Measurements from ENCODE around the gene STXBP5. TPM values are rescaled to one million over a fixed set of nuclear protein-coding genes. Genes with fewer than 3 reads are reported as not detected.

Gene STXBP5
- total RNA-seq, 2 donors from 2014 or later = 34.4 to 59.9 TPM

- H3K4me1 ChIP-seq (replicated peaks) = no peaks in the 10 kb centered on the region
- 83% methylated on average over 2 of the region's 2 CpGs for WGBS
- H3K27me3 ChIP-seq (replicated peaks; ENCODE audit: insufficient read depth) = no peaks in the 10 kb centered on the region
- no peak for TF ChIP-seq CTCF (IDR thresholded peaks at IDR 0.05)
- TF ChIP-seq POLR2A (IDR thresholded peaks at IDR 0.05) = no peak
- TF ChIP-seq POLR2AphosphoS5 (IDR thresholded peaks at IDR 0.05) = no peak
- intact Hi-C loops (cut with DNase I) = no loop called here
- H3K36me3 ChIP-seq = no peaks in the 10 kb centered on the region
- H3K27ac ChIP-seq = no peak overlapping the region
- DNase-seq (ENCODE audit: low spot score) = no peak
- H3K9me3 ChIP-seq = no peaks in the 10 kb centered on the region
- H3K4me3 ChIP-seq = no peak overlapping the region
Observed at GRCh38 chr6:147298461-147298860, 94.2 kb downstream of the STXBP5 start.

GRCh38 chr6:147299035-147299434, 94.8 kb downstream of the STXBP5 start:
- Histone ChIP-seq H3K27me3 (replicated peaks; ENCODE audit: insufficient read depth) (no peaks in the 10 kb centered on the region), H3K36me3 (peaks cover 0 to 4% of the 10 kb centered on the region in 2 donors), H3K9me3 (no peaks in the 10 kb centered on the region), H3K4me3 (no peak overlapping the region), H3K4me1 (replicated peaks) (no peaks in the 10 kb centered on the region), H3K27ac (no peak overlapping the region)
- DNase-seq (ENCODE audit: low spot score) = no peak
- intact Hi-C loops (cut with DNase I) = no loop called here
- TF ChIP-seq POLR2AphosphoS5 (IDR thresholded peaks at IDR 0.05) = no peak
- TF ChIP-seq CTCF (IDR thresholded peaks at IDR 0.05) = no peak
- TF ChIP-seq POLR2A (IDR thresholded peaks at IDR 0.05) = no peak
- WGBS = 97% methylated on average over 3 of the region's 3 CpGs

GRCh38 chr6:147301070-147301469, 96.9 kb downstream of the STXBP5 start:
- 100% methylated on average over 1 of the region's 1 CpG for WGBS

GRCh38 chr6:147304016-147304415, 99.8 kb downstream of the STXBP5 start:
- Histone ChIP-seq H3K4me1 (replicated peaks) (no peaks in the 10 kb centered on the region), H3K36me3 (peaks cover 0 to 4% of the 10 kb centered on the region in 2 donors), H3K9me3 (no peaks in the 10 kb centered on the region), H3K4me3 (no peak overlapping the region), H3K27me3 (replicated peaks; ENCODE audit: insufficient read depth) (no peaks in the 10 kb centered on the region), H3K27ac (no peak overlapping the region)
- no peak for DNase-seq (ENCODE audit: low spot score)
- 92% methylated on average over 4 of the region's 4 CpGs for WGBS
- no peak for TF ChIP-seq CTCF (IDR thresholded peaks at IDR 0.05)
- no peak for TF ChIP-seq POLR2AphosphoS5 (IDR thresholded peaks at IDR 0.05)
- no peak for TF ChIP-seq POLR2A (IDR thresholded peaks at IDR 0.05)
- intact Hi-C loops (cut with DNase I) = no loop called here

More at GRCh38 chr6:147301070-147301469, 96.9 kb downstream of the STXBP5 start:
- Histone ChIP-seq H3K9me3 (no peaks in the 10 kb centered on the region), H3K27ac (no peak overlapping the region), H3K4me1 (replicated peaks) (no peaks in the 10 kb centered on the region), H3K27me3 (replicated peaks; ENCODE audit: insufficient read depth) (no peaks in the 10 kb centered on the region), H3K36me3 (peaks cover 0 to 4% of the 10 kb centered on the region in 2 donors), H3K4me3 (no peak overlapping the region)
- intact Hi-C loops (cut with DNase I) = no loop called here
- no peak for DNase-seq (ENCODE audit: low spot score)
- TF ChIP-seq CTCF (IDR thresholded peaks at IDR 0.05) = no peak
- no peak for TF ChIP-seq POLR2A (IDR thresholded peaks at IDR 0.05)
- TF ChIP-seq POLR2AphosphoS5 (IDR thresholded peaks at IDR 0.05) = no peak

- Histone ChIP-seq H3K27ac (no peak overlapping the region), H3K36me3 (no peaks in the 10 kb centered on the region), H3K4me1 (replicated peaks) (no peaks in the 10 kb centered on the region), H3K9me3 (no peaks in the 10 kb centered on the region), H3K4me3 (no peak overlapping the region), H3K27me3 (replicated peaks; ENCODE audit: insufficient read depth) (no peaks in the 10 kb centered on the region)
- WGBS = 94% methylated on average over 3 of the region's 3 CpGs
- TF ChIP-seq POLR2AphosphoS5 (IDR thresholded peaks at IDR 0.05) (no peak), POLR2A (IDR thresholded peaks at IDR 0.05) (no peak), CTCF (IDR thresholded peaks at IDR 0.05) (no peak)
- no peak for DNase-seq (ENCODE audit: low spot score)
- intact Hi-C loops (cut with DNase I) = no loop called here
Observed at GRCh38 chr6:147310521-147310920, 106.3 kb downstream of the STXBP5 start.
